ENCODE measurements around the gene BOLL.
"Not testable (repeated sequence)": the region's sequence is repeated elsewhere in the genome, so short reads cannot be mapped to it uniquely, and the experiment has no call there.

DNA sequence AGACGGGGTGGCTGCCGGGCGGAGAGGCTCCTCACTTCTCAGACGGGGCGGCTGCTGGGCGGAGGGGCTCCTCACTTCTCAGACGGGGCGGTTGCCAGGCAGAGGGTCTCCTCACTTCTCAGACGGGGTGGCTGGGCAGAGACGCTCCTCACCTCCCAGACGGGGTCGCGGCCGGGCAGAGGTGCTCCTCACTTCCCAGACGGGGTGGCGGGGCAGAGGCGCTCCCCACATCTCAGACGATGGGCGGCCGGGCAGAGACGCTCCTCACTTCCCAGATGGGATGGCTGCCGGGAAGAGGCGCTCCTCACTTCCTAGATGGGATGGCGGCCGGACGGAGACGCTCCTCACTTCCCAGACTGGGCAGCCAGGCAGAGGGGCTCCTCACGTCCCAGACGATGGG is 88.5 kb downstream of the BOLL start:
- TF ChIP-seq, protein P1, sequence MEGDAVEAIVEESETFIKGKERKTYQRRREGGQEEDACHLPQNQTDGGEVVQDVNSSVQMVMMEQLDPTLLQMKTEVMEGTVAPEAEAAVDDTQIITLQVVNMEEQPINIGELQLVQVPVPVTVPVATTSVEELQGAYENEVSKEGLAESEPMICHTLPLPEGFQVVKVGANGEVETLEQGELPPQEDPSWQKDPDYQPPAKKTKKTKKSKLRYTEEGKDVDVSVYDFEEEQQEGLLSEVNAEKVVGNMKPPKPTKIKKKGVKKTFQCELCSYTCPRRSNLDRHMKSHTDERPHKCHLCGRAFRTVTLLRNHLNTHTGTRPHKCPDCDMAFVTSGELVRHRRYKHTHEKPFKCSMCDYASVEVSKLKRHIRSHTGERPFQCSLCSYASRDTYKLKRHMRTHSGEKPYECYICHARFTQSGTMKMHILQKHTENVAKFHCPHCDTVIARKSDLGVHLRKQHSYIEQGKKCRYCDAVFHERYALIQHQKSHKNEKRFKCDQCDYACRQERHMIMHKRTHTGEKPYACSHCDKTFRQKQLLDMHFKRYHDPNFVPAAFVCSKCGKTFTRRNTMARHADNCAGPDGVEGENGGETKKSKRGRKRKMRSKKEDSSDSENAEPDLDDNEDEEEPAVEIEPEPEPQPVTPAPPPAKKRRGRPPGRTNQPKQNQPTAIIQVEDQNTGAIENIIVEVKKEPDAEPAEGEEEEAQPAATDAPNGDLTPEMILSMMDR (IDR thresholded peaks at IDR 0.05): not testable (repeated sequence)
- TF ChIP-seq POLR2A (IDR thresholded peaks at IDR 0.05): not testable (repeated sequence)
